Fibroblast of the aortic adventitia (primary cell): ENCODE measurements around the gene EFEMP1. TPM values are rescaled to one million over a fixed set of nuclear protein-coding genes. Genes with fewer than 3 reads are reported as not detected.
A peak's percentile ranks its signal among the peaks of the same experiment; 100 is the strongest.

Experiments
- DNase-seq: peaks from one replicate; pipeline ENCODE4 v3.0.0-alpha.2; 2010; ENCODE audit warnings: low read depth
- H3K4me3 ChIP-seq: 2 replicates; pipeline ENCODE4 v1.5.1; 2011; ENCODE audit warnings: low read depth, mild to moderate bottlenecking, control low read depth, low read length, moderate library complexity
- total RNA-seq: library from RNA; depleted of rRNA; stranded (reverse); fragments of >200 nt; gene quantifications from 2 replicates; pipeline ENCODE4 v1.2.3, GENCODE V29; 2012; ENCODE audit warnings: low replicate concordance
- TF ChIP-seq, protein P1 (sequence below): IDR thresholded peaks from 2 replicates; pipeline ENCODE4 v1.5.1; 2011; ENCODE audit warnings: mild to moderate bottlenecking, low read length, control low read depth, inconsistent platforms; ENCODE audit not compliant: insufficient read depth

EFEMP1 gene
- total RNA-seq, 1 donor: 652 TPM

DNA sequence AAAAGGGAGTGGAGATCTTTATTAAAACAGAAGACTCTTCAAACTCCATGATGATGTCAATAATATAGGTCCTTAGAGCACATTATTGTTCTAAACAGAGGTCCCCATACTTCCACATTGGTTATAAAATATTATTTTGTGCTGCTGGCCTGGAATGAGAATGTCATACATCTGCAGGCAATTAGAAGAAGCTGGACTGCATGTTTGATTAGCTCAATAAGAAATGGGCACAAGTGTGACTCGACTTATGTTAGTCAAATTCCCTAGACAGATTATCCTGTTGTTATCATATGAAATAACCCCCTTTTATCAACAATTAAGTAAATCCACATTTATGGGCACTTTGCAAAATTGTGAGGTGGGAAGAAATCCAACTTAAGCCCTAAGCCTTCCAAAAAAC is 8.8 kb downstream of the EFEMP1 start:
- TF ChIP-seq, protein P1, sequence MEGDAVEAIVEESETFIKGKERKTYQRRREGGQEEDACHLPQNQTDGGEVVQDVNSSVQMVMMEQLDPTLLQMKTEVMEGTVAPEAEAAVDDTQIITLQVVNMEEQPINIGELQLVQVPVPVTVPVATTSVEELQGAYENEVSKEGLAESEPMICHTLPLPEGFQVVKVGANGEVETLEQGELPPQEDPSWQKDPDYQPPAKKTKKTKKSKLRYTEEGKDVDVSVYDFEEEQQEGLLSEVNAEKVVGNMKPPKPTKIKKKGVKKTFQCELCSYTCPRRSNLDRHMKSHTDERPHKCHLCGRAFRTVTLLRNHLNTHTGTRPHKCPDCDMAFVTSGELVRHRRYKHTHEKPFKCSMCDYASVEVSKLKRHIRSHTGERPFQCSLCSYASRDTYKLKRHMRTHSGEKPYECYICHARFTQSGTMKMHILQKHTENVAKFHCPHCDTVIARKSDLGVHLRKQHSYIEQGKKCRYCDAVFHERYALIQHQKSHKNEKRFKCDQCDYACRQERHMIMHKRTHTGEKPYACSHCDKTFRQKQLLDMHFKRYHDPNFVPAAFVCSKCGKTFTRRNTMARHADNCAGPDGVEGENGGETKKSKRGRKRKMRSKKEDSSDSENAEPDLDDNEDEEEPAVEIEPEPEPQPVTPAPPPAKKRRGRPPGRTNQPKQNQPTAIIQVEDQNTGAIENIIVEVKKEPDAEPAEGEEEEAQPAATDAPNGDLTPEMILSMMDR: no peak
- peak; percentile 34 for DNase-seq
- H3K4me3 ChIP-seq: peak overlapping the region; percentile 51

DNA sequence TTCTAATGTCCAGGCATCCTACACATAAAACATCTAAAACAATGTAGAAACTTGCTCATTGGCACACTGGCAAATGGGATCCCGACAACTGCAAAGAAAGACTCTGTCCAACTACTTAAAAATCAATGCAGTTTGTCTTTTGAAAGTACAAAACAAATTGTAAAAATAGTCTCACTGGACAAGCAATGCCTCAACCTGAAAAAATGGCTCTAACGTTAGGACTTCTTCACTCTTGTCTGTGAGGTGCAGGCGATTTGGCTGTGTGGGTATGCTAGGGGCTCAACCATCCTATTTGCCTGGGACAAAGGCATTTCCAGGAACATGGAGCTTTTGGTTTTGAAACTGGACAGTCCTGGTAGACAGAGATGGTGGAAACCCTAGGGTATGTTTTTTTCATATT is 10.7 kb downstream of the EFEMP1 start:
- no peak overlapping the region for H3K4me3 ChIP-seq
- TF ChIP-seq, protein P1: no peak
- no peak for DNase-seq

DNA sequence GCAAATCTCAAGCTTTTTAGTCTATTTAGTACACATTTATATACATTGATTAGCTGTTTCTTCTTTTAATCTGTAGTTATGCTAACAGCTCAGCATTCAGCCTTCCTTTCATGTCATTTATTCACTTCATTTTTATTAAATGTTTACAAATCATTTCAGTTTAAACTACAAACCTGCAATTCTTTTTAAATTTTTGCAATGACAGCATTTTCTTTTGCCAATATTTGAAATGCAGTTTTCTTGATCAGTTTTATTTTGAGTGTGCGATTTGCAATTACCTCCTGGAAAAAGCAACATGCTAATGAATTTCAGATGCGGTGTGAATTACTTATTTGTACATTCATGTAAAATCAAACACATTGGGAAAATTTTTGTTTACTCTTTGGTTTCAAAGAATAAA is 13.5 kb downstream of the EFEMP1 start:
- TF ChIP-seq, protein P1: no peak
- DNase-seq: no peak
- no peak overlapping the region for H3K4me3 ChIP-seq

DNA sequence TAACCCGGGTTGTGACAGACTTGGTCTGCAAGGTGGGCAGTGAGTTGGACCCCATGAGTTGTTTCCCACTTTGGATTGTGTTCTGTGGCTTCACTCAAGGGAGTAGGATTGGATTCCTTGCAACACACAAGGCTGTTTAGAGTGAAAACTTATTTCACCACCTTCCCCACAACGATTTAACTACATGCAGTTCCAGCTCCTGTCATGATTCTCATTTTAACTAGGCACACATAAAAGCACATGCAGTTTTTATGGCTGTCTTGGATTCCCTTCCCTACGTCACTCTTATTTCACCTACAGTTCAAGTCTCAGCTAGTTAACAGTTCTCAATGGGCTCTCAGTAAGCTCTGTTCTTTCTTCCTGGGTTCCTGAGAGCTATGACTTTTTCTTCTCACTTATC is 15.9 kb downstream of the EFEMP1 start:
- H3K4me3 ChIP-seq: no peak overlapping the region
- no peak for DNase-seq
- TF ChIP-seq, protein P1: no peak

DNA sequence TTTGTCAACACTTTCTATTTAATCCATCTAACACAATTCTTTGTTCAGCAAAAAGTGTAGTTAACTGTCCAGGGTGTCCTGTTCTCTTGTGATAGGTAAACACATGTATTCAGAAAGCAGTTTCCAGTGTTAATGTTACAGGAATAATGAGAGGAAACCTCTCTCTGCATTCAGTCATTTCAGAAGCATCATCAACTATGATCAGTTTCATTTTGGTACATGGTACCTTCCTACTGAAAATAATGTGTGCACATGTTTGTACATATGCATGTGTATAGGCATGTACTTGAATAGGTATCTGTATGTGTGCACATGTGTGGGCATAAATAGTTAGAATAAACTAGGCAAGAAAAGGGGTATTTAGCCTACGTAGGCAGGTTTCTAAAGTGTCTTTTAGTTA is 16.6 kb downstream of the EFEMP1 start:
- H3K4me3 ChIP-seq: no peak overlapping the region
- TF ChIP-seq, protein P1: no peak
- DNase-seq: no peak

DNA sequence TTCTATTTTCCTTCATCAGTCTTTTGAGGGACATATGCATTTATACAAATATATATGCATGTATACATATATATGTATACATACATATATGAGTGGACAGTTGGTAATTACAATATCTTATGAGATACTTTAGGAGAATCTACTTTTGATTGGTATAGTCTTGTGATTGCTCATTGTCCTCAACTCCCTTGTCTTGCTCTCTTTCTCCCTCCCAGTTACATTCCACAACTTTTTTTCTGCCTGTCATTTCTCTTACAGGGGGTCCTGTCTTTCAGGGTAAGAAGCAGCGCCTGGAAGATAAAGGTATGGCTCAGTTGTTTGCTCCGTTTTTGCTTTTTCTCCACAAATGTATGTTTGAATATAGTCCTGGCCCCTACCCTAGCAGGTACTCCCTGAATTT is 19.9 kb downstream of the EFEMP1 start:
- no peak overlapping the region for H3K4me3 ChIP-seq
- TF ChIP-seq, protein P1: no peak
- no peak for DNase-seq

DNA sequence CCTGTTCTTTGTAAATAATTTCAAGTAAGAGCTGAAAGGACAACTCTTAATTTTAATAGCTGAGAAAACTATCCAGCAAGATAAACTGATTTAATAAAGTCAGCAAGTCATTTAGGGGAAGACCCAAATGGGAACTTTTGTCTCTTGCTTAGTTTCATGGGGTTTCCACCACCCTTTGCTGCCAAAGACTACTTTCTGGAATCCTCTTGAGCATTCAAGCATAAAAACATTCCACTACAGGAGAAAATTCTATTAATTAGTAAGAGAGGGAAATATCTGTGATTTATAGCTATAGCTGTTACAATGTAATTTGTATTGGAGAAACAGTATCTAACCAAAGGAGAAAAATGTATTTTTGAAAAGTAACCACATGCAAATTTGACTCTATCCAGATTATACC is 20.6 kb downstream of the EFEMP1 start:
- DNase-seq: no peak
- no peak overlapping the region for H3K4me3 ChIP-seq
- TF ChIP-seq, protein P1: no peak
